ENCODE data around the gene RHBDL3. TPM values are rescaled to one million over a fixed set of nuclear protein-coding genes. Genes with fewer than 3 reads are reported as not detected.

The RHBDL3 gene
- total and polyA plus RNA-seq, 4 donors = 0.02 to 0.17 (median 0.05) TPM; not detected in 1

DNA sequence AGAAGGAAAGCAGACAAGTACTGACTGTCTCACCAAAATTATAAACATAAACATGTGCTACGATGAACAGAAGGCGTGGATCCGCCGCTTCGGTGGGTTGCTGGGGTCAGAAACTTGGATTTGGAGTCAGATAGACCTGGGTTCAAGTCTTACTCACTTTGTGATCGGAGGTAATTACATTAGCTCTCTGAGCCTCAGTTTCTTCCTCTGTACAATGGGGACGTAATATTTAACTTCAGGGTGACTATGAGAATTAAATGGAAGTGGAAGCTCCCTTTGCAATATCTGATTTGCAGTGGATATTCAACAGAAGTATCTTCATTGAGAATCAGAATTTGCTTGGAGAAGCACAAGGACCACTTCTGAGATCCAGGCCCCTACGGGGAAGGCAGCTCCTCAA, 6.2 kb downstream of the RHBDL3 start:
- Histone ChIP-seq H3K9ac (ENCODE audit: low read depth in 1 of 2, low read length in 2 of 2) (no peak overlapping the region), H3K4me3 (ENCODE audit: low read depth in 1 of 3, low read length in 3 of 3) (no peak overlapping the region), H3K27ac (ENCODE audit: low read depth in 1 of 2, low read length in 2 of 2) (no peak overlapping the region), H3K4me1 (ENCODE audit: control insufficient read depth in 4 of 4, insufficient read depth in 4 of 4, low read length in 3 of 4) (peaks cover 2 to 4% (median 3%) of the 10 kb centered on the region in 4 donors), H3K36me3 (ENCODE audit: control insufficient read depth in 4 of 4, insufficient read depth in 3 of 4, low read depth in 1 of 4, low read length in 3 of 4) (no peaks in the 10 kb centered on the region), H3K27me3 (ENCODE audit: control insufficient read depth in 4 of 4, insufficient read depth in 4 of 4, low read length in 3 of 4) (peaks cover 0 to 11% (median under 1%) of the 10 kb centered on the region in 4 donors), H3K9me3 (ENCODE audit: control insufficient read depth in 4 of 4, low read length in 3 of 4) (no peaks in the 10 kb centered on the region)
- no peak for DNase-seq (ENCODE audit: low spot score)
- 90% methylated on average over 8 of the region's 8 CpGs for WGBS
- TF ChIP-seq, protein P1, sequence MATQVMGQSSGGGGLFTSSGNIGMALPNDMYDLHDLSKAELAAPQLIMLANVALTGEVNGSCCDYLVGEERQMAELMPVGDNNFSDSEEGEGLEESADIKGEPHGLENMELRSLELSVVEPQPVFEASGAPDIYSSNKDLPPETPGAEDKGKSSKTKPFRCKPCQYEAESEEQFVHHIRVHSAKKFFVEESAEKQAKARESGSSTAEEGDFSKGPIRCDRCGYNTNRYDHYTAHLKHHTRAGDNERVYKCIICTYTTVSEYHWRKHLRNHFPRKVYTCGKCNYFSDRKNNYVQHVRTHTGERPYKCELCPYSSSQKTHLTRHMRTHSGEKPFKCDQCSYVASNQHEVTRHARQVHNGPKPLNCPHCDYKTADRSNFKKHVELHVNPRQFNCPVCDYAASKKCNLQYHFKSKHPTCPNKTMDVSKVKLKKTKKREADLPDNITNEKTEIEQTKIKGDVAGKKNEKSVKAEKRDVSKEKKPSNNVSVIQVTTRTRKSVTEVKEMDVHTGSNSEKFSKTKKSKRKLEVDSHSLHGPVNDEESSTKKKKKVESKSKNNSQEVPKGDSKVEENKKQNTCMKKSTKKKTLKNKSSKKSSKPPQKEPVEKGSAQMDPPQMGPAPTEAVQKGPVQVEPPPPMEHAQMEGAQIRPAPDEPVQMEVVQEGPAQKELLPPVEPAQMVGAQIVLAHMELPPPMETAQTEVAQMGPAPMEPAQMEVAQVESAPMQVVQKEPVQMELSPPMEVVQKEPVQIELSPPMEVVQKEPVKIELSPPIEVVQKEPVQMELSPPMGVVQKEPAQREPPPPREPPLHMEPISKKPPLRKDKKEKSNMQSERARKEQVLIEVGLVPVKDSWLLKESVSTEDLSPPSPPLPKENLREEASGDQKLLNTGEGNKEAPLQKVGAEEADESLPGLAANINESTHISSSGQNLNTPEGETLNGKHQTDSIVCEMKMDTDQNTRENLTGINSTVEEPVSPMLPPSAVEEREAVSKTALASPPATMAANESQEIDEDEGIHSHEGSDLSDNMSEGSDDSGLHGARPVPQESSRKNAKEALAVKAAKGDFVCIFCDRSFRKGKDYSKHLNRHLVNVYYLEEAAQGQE (IDR thresholded peaks at IDR 0.05) = no peak
- no peak for TF ChIP-seq TAF1 (conservative IDR thresholded peaks at IDR 0.05)
- TF ChIP-seq YY1 (IDR thresholded peaks at IDR 0.05) = no peak
- TF ChIP-seq JUND (IDR thresholded peaks at IDR 0.05) = no peak
- TF ChIP-seq, protein P2, sequence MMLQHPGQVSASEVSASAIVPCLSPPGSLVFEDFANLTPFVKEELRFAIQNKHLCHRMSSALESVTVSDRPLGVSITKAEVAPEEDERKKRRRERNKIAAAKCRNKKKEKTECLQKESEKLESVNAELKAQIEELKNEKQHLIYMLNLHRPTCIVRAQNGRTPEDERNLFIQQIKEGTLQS (IDR thresholded peaks at IDR 0.05) = no peak
- no peak for TF ChIP-seq FOXA1 (IDR thresholded peaks at IDR 0.05)
- no peak for TF ChIP-seq HNF4A (conservative IDR thresholded peaks at IDR 0.05)
- TF ChIP-seq RAD21 (IDR thresholded peaks at IDR 0.05) = no peak
- TF ChIP-seq, protein P3, sequence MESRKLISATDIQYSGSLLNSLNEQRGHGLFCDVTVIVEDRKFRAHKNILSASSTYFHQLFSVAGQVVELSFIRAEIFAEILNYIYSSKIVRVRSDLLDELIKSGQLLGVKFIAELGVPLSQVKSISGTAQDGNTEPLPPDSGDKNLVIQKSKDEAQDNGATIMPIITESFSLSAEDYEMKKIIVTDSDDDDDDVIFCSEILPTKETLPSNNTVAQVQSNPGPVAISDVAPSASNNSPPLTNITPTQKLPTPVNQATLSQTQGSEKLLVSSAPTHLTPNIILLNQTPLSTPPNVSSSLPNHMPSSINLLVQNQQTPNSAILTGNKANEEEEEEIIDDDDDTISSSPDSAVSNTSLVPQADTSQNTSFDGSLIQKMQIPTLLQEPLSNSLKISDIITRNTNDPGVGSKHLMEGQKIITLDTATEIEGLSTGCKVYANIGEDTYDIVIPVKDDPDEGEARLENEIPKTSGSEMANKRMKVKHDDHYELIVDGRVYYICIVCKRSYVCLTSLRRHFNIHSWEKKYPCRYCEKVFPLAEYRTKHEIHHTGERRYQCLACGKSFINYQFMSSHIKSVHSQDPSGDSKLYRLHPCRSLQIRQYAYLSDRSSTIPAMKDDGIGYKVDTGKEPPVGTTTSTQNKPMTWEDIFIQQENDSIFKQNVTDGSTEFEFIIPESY (IDR thresholded peaks at IDR 0.05) = no peak
- TF ChIP-seq FOXA2 (IDR thresholded peaks at IDR 0.05) = no peak
- TF ChIP-seq GABPA (IDR thresholded peaks at IDR 0.05 in 1 of 2, conservative IDR thresholded peaks at IDR 0.05 in 1 of 2) = no peak
- TF ChIP-seq RXRA (IDR thresholded peaks at IDR 0.05) = no peak
- TF ChIP-seq, protein P4, sequence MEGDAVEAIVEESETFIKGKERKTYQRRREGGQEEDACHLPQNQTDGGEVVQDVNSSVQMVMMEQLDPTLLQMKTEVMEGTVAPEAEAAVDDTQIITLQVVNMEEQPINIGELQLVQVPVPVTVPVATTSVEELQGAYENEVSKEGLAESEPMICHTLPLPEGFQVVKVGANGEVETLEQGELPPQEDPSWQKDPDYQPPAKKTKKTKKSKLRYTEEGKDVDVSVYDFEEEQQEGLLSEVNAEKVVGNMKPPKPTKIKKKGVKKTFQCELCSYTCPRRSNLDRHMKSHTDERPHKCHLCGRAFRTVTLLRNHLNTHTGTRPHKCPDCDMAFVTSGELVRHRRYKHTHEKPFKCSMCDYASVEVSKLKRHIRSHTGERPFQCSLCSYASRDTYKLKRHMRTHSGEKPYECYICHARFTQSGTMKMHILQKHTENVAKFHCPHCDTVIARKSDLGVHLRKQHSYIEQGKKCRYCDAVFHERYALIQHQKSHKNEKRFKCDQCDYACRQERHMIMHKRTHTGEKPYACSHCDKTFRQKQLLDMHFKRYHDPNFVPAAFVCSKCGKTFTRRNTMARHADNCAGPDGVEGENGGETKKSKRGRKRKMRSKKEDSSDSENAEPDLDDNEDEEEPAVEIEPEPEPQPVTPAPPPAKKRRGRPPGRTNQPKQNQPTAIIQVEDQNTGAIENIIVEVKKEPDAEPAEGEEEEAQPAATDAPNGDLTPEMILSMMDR (IDR thresholded peaks at IDR 0.05; ENCODE audit: low read depth, low read length, missing input control) = no peak
- no peak for TF ChIP-seq SP1 (IDR thresholded peaks at IDR 0.05)
- TF ChIP-seq NR2F2 (IDR thresholded peaks at IDR 0.05) = no peak
- TF ChIP-seq, protein P5, sequence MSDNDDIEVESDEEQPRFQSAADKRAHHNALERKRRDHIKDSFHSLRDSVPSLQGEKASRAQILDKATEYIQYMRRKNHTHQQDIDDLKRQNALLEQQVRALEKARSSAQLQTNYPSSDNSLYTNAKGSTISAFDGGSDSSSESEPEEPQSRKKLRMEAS (IDR thresholded peaks at IDR 0.05) = no peak
- TF ChIP-seq HNF4G (IDR thresholded peaks at IDR 0.05) = no peak
- TF ChIP-seq EGR1 (IDR thresholded peaks at IDR 0.05; ENCODE audit: low read depth in 2 of 2) = no peak
